GM18867 (cell line): ENCODE results near the gene METRN.
"Not testable (repeated sequence)": the region's sequence is repeated elsewhere in the genome, so short reads cannot be mapped to it uniquely, and the experiment has no call there.

Experiments used
- ATAC-seq: cut with Tn5 transposase; IDR thresholded peaks from one replicate; pipeline ENCODE4 v1.9.1; 2021; ENCODE audit warnings: mild to moderate bottlenecking, moderate library complexity; ENCODE audit not compliant: unreplicated experiment

The METRN gene

DNA sequence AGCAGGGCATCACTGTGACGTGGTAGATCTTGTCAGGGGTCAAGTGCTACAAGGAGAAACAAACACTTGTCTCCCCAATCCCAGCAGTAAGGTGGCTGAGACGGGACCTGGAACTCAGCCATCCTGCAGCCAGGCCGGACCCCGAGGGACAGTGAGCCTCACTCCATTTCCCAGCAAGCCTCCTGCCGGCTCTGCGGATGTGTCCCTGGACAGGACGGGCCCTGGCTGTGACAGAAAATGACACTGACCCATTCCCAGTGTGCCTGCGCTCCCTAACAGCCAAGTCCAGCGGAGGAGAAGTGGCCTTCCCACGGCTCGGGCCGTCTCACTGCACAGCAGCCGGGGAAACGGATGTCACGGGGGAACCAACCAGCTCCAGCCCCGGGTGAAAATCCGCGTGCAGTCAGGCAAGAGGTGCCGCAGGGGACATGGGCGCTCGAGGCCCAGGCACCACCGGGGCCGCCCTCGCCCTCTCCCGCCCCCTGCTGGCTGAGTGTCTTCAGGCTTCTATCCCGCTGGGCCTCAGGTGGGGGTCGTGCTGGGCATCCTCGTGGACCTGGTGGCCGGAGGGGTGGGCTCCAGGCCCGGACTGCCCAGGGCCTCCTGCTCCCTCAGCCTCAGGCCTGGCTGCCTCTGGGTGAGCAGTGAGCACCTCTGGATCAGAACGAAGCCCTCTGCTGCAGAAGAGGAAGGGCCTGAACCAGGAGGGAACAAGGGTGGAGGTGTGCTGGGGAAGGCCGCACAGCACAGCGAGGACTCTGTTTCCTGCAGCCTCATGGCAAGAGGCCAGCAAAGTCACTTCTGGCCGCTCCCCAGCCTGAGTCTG, 18.7 kb downstream of the METRN start:
- ATAC-seq = no peak

DNA sequence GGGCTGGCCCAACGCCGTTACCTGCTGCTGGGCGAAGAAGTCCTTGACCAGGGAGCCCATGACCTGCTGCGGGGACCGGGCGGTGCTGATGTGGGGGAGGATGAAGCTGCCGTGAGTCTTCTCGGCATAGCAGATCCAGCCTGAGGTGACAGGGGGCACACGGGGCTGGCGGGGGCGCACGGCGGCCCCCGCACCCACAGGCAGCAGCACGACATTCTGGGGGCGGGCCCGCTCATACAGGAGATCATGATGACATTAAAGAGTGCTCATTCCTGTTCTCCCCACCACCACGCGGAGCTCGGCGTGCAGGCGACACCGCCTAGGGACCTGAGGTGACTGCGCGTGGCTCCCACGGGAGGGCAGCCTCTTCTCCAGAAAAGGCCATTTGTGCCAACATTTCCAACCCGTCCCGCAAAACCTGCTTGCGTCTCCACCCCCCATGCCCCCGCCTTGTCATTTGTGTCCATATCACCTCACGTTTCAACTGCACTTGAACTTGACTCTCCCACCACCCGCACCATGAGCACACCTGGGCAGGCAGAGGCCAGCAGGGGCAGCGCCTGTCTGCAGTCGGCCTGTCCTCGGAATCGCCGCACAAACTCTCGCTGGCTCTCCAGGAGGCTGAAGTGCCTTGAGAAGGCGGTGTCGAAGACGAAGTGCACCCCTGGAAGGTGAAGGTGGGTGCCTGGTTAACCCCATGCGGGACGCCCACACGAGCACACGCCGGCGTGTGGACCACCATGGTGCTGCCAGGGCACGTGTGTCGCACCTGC, 19.5 kb downstream of the METRN start:
- no peak for ATAC-seq

DNA sequence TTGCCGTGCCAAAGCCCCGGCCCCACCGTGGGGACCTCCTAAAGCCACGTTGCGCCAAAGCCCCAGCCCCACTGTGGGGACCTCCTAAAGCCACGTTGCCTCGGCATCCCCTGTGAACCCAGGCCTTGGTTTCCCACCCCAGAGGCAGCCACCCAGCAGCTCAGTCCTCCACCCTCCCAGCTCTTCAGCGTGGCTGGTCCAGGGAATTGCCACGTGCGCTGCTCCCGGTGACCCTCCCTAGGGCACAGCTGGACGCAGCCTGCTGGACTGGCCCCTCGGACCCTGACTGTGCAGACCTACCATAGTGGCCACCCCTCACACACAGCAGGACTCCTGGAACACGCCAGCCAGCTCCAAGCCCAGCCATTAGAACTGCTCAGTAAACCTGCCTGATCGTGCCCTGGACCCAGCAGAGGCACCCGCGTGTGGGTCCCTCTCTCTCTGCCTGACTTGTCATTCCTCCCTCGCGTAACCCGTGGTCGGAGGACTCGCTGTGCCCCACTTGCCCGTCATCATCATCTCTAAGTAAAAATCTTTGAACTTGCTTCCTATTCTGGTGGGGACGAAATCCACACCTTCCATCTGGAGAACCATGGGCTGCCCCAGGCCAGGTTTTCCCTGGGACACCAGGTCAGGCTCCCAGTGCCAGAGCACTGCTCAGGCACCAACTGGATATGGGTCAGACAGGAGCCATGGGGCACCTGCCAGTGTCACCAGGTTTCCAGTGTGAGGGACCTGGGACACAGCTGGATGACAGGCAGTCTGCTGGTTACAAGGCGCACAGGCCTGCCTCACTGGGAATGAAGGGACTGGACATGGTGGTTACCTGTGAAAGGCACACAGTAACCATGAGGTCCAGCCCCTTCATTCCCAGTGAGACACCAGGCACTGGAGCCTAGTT, 20.3 kb downstream of the METRN start:
- no peak for ATAC-seq

DNA sequence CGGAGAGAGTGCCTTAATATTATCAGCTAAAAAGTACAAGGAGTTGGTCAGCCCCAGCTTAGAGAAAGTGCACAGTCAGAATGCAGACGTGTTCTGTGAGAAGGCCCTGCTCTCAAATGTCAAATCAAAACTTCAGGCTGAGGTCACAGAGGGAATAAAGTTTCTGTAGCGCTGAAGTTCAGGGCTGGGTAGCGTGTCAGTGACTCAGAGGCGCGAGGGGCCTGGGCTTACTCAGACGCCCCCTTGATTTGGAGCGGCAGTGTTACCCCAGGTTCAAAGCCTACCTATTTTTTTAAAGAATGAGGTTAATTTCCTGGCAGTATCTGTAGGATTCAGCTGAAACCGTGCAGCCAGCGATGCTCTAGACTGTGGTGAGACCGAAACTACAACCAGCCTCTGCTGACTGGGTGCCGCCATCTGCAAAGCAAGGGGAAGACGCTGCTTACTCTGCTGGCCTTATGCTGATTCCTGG, 21.1 kb downstream of the METRN start:
- ATAC-seq = peak; percentile 30

DNA sequence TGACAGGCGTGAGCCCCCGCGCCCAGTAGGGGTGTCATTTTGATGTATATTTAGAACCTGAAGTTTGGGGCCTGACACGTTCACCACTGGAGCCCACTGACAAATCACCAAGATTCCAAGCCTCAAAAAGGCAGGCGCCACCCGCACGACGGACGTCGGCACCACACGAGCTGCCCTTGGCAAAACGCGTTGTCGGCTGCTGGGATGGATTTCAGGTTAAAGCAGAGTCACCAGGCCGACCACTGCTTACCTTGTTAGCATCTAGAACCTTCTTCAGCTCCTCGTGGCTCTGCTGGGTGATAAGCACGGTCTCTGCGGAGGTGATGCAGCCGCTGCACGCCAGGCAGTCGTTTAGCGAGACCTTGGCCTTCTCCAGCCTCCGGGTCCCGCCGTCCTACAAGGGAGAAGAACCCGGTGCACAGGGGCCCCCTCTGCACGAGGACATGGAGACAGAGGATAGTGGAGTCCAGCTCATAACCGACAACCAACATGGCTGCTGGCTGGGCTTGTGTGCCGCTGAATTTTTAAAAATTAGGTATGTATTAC, 22.1 kb downstream of the METRN start:
- ATAC-seq = no peak

DNA sequence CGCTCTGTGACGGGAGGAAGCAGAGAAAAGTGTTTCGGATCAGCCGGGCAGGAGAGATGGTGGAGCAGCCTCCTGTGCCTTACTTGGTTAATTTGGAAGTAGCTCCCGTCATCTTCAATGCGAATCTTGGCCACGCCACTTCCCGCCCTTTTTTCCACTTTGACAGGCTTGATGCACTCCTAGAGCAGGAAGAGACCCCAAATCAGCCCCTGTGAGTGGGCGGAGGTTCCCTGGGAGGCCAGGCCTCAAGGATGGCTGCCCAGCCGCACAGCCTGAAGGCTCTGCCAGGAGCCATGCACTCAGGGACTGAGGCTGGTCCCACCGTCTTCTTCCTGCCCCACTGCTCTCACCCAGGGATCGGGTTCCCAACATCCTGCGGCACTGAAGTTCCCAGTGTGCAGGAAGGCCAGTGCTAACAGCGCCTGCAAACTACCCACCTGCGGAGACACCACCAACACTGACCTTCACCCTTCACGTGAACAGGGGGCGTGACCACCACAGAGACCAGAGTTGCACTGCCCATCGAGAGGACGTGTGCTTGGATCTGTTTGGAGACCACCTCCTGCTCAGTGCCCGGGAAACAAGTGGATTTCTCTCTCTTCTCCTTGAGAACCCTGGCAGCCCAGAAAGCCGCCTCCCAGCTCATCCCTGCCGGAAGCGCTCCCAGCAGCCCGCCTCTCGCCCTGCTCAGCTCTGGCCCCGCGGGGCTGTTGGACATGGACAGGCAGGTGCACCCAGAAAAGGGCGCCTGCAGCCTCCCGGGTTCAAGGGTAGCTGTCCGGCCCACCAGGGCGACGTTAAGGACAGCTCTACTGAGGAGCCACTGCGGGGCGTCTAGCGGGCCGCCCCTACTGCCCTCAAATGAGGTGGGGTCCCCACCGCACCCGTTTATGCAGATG, 24.9 kb downstream of the METRN start:
- no peak for ATAC-seq

DNA sequence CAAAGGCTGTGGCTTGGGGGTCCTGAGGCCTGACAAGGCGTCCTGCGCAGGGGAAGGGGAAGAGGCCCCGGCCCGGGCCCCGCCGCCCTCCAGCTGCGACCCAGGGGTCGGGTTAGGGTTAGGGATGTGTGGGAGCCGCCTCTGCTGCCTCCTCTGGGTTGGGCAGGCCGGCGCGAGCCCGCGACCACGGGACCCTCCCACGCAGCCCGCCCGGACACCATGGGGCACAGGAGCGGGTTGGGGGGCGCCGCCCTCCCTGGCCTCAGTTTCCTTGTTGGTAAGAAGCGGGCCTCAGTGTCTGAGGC, 25.5 kb downstream of the METRN start:
- ATAC-seq = peak; percentile 10

DNA sequence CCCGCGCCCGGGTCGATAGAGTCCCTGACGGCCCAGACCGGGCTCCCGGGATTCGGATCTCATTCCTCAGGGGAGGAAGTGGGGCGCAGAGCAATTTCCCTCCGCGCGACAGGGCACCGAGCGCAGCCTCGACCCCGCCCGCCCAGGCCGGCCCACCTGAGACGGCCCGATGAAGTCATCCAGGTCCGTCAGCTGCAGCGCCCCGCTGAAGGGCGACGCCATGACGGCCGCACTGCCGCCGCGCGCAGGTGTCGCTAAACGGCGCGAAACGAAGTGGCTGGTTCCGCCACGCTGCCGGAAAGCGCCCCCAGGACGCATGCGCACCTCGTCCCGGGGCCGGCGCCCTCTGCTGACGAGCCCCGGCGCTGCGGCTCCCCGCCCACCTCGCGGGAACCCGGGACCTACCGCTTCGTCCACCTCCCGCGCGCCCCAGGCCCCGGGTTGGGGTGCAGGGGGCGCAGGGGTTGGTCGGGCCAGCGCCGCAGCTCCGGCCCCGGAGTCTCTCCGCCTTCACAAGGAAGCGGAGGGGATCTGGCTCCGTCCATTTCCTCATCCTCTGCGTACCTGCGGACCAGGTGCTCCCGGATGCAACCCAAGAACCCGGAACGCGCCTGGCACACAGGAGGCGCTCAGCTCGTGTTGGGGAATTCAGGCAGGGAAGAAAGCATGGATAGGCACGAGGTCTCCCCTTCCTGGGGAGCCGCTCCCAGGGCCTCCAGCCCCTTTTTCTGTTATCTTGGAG, 26.0 kb downstream of the METRN start, which contains the start of gene CIAO3:
Gene CIAO3 (minus strand): TSS at position 234 of the 742 bp plus-strand sequence. CDS start 12 bp downstream, at position 222.
- peak; percentile 68 for ATAC-seq

DNA sequence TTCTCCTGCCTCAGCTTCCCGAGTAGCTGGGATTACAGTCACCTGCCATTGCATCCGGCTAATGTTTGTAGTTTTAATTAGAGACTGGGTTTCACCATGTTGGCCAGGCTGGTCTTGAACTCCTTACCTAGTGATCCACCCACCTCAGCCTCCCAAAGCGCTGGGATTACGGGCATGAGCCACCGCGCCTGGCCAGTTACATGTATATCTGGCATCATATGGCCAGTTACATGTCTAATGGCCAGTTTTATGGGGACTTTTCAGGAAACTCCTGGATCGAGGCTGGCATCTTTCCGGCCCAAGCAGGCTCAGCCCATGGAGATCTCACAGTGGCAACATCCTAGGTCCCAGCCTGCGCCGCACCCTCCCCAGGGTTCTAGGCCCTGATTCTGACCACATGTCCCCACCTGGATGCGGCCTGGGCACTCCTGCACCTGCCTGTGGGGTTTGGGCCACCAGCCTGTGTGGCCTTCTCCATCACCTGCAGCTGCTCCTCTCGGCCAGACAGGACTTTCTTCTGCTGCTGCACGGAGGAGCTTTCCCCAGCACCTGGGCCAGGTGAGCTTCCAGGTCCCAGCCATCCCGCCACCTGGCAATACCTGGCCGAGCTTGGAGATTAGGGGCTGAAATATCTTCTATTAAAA, 27.2 kb downstream of the METRN start:
- no peak for ATAC-seq

DNA sequence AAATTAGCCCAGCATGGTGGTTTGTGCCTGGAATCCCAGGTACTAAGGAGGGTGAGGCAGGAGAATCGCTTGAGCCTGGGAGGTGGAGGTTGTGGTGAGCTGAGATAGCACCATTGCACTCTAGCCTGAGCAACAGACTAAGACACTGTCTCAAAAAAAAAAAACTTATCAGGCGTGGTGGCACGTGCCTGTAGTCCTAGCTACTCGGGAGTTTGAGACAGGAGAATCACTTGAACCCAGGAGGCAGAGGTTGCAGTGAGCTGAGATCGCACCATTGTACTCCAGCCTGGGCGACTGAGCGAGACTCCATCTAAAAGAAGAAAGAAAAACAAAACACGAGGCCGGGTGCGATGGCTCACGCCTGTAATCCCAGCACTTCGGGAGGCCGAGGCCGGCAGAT, 28.0 kb downstream of the METRN start:
- not testable (repeated sequence) for ATAC-seq

DNA sequence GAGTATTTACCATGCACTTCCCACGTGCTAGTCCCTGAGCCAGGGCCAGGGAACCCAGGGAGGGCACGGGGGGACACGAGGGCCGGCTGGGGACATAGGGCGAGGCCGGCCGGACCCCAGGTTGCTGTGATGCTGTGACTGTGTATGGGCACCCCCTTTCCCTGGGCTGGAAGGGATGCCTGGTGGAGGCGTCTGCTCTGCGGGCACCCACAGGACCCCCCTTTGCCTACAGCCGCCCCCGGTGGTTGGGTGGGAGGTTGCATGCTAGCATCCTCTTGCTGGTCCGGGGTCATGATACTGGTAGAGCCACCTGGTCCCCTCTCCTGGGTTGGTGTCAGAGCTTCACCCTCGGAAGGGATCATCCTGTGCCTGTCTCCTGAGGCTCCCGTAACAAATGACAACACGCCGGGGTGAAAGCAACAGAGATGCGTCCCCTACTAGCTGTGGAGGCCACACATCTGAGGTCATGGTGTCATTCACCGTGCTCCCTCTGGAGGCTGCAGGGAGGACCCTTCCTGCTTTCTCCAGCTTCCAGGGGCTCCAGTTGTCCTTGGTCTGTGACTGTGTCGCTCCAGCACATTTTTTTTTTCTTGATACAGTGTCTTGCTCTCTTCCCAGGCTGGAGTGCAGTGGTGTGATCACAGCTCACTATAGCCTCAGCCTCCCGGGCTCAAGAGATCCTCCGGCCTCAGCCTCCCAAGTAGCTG, 29.0 kb downstream of the METRN start:
- no peak for ATAC-seq

DNA sequence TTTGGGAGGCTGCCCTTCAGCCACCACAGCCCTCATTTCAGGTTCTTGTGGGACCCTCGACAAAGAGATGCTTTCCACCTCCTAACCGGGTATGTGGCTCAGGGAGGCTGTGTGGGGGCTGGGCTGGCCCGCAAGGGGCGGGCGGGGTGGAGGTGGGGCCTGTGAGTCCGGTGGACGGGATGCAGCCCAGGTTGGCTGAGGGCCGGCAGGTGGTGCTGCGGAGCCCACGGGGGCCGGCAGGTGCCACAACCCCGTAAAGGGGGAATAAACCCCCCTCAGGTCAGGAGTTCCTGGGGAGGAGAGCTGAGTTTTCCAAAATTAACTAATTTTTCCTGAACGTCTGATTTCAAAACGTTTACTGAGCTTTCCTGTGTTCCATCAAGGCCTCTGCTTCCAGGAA, 30.8 kb downstream of the METRN start:
- no peak for ATAC-seq

DNA sequence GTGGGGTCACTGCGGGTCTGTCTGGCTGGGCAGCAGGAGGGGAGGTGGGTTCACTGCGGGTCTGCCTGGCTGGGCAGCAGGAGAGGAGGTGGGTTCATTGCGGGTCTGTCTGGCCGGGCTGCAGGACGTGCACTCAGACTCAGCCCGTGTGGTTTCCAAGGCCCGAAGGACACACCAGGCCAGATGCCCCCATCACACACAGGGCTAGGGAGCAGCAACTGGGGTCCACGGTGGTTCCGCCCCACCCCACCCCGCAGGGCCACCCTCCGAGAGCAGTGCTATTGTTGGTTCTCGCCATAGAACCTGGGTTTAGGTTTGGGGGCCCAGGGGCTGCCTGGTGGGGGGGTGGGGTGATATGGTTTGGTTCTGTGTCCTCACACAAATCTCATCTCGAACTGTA, 31.7 kb downstream of the METRN start:
- no peak for ATAC-seq

DNA sequence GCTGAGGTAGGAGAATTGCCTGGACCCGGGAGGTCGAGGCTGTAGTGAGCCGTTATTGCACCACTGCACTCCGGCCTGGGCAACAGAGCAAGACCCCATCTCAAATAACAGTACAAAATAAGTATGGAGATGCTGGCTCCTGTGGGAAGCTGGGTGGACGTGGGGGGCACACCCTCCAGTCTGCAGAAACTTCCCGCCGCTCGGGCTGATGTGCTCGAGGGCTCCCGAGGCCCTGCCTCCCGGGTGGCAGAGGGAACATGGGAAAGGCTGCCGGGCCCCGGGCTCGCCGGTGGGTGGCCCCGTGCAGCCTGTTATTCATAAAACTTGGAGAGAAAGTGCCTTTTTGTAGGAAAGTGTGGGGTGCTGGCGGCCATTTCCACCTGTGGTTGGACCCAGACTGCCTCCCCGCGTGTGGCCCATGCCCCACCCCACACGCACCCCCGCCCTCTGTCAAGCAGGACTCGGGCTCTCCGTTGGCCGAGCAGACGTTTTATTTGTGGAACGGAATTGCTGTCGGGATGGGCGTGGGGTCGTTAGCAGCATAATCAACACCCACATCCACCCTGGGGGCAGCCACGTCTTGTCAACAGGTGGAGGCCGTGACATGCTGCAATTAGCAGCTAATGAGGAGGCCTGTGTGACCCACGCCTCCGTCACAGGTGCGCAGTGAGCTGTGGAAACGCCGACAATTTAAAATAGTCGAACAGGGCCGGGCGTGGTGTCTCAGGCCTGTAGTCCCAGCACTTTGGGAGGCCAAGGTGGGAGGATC, 33.2 kb downstream of the METRN start:
- no peak for ATAC-seq

DNA sequence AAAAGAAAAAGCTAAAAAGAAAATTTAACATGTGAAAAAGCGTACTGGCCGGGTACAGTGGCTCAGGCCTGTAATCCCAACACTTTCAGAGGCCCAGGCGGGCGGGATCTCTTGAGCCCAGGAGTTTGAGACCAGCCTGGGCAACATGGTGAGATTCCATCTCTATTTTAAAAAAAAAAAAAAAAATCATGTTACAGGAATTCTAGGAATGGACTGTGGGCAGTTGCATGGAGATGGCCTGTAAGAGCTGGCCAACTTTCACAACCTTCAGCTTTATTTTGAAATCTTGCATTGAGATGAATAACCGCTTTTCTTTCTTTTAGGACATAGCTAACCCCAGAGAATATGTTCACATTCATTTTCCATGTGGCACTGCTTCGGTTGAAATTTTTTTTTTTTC, 34.1 kb downstream of the METRN start:
- no peak for ATAC-seq

DNA sequence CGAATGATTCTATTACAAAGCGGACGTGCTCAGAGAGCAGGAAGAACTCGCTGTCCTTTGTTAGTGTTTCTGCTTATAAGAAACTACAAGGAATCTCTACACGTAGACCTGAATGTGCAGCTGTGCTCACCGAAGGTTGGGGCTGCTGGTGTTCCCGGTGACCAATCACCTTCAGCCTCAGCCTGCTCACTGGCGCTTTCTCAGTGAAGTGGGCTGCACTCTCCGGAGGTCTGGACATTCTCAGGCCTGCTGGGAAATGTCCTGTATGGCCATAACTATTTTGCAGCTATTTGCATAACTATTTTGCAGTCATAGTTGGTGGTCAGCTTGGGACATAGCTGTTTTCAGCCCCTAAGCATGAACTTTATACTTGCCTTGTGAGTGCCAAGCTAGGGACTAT, 35.6 kb downstream of the METRN start:
- no peak for ATAC-seq
